Measurements from ENCODE around the gene TMEM74B.

DNA sequence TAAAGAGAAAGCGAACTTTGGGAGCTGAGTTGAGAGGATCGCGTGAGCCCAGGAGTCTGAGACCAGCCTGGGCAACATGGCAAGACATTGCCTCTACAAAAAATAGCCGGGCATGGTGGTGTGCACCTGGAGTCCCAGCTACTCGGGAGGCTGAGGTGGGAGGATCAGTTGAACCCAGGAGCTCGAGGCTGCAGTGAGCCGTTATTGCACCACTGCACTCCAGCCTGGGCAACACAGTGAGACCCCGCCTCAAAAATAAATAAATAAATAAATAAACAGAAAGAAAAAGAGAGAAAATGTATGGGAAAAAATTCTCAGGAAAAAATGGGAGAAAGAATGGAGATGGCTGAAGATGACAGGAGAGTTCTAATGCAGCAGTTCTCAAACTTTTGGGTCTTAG lies 21.0 kb upstream of the TMEM74B start:
- TF ChIP-seq, protein P1, sequence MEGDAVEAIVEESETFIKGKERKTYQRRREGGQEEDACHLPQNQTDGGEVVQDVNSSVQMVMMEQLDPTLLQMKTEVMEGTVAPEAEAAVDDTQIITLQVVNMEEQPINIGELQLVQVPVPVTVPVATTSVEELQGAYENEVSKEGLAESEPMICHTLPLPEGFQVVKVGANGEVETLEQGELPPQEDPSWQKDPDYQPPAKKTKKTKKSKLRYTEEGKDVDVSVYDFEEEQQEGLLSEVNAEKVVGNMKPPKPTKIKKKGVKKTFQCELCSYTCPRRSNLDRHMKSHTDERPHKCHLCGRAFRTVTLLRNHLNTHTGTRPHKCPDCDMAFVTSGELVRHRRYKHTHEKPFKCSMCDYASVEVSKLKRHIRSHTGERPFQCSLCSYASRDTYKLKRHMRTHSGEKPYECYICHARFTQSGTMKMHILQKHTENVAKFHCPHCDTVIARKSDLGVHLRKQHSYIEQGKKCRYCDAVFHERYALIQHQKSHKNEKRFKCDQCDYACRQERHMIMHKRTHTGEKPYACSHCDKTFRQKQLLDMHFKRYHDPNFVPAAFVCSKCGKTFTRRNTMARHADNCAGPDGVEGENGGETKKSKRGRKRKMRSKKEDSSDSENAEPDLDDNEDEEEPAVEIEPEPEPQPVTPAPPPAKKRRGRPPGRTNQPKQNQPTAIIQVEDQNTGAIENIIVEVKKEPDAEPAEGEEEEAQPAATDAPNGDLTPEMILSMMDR (IDR thresholded peaks at IDR 0.05), result no peak
- TF ChIP-seq POLR2A (IDR thresholded peaks at IDR 0.05), result no peak
